Peyer's patch (tissue), 4 donors: ENCODE data around the gene TOX2.

ENCODE experiments used
- POLR2A ChIP-seq, 2 donors: fragments of 450-650 bp; IDR thresholded peaks; one replicate each; pipeline ENCODE4 v1.5.1; 2017; ENCODE audit warnings: antibody characterized with exemption in 2 of 2, mild to moderate bottlenecking in 2 of 2, moderate library complexity in 2 of 2
- TF ChIP-seq, protein P1 (sequence below), 6 experiments: fragments of 450-650 bp in 4 of 6; fragments of 200-600 bp in 2 of 6; sonication (generic) in 1 of 6; IDR thresholded peaks; one replicate each; pipeline ENCODE4 v1.5.1; 2017 to 2019; ENCODE audit warnings: antibody characterized with exemption in 6 of 6, mild to moderate bottlenecking in 3 of 6, moderate library complexity in 1 of 6

DNA sequence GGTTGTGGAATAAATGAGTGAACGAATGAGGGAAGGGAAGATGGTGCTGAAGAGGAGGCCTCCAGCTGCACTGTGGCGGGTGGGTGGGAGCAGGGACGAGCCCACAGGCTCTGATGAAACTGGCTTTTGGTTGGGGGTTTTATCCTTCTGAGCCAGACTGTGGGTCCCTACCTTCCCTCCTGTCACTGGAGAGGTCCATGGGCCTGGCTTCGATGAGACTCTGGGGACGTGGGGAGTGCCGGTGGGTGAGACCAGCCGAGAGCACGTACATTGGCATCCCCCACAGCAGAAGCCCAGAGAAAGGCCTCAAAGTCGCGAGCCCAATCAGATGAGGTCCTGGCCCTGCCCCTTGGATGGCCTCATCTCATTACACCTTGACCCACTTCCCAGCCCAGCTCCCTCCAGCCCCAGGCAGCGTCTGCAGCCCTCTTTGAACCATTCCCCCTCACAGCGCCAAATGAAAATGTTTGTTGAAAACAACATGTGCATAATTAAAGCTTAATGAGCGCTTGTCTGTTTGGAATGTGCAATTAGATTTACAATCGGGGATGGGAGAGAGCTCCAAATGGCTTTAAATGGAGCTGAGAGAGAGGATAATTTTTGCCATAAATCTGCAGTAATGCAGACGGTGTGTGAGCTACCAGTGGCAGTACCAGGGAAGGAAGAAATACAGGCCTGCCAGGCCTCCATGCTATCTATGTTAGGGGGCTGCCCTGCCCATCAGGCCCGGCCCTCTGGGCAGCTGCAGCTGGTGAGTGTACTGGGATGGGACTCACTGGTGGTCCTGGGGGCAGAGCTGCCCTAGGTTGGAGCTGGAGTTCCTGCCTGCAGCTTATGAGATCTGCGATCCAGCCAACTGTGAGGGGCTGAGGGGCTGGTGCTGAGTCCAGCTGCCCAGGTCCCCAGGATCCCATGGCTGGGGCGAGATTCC, 47.2 kb downstream of the TOX2 start:
- TF ChIP-seq POLR2A (IDR thresholded peaks at IDR 0.05), result no peak
- TF ChIP-seq, protein P1, sequence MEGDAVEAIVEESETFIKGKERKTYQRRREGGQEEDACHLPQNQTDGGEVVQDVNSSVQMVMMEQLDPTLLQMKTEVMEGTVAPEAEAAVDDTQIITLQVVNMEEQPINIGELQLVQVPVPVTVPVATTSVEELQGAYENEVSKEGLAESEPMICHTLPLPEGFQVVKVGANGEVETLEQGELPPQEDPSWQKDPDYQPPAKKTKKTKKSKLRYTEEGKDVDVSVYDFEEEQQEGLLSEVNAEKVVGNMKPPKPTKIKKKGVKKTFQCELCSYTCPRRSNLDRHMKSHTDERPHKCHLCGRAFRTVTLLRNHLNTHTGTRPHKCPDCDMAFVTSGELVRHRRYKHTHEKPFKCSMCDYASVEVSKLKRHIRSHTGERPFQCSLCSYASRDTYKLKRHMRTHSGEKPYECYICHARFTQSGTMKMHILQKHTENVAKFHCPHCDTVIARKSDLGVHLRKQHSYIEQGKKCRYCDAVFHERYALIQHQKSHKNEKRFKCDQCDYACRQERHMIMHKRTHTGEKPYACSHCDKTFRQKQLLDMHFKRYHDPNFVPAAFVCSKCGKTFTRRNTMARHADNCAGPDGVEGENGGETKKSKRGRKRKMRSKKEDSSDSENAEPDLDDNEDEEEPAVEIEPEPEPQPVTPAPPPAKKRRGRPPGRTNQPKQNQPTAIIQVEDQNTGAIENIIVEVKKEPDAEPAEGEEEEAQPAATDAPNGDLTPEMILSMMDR (IDR thresholded peaks at IDR 0.05), result no peak
